Stimulated activated CD8-positive, alpha-beta memory T cell treated with anti-CD3 and anti-CD28 coated beads, Interleukin-15, amount 100 ng/mL, for 4 hours (primary cell): ENCODE data around the gene ACSL6.

Experiments used
- DNase-seq, 2 donors: peaks; one replicate each; pipeline ENCODE4 v3.0.0-alpha.2; 2020; ENCODE audit warnings: low read depth in 2 of 2

ACSL6 gene

GRCh38 chr5:132049093-132049492, 37.6 kb upstream of the ACSL6 start:
- DNase-seq = no peak

GRCh38 chr5:132046880-132047299, 35.4 kb upstream of the ACSL6 start:
- no peak for DNase-seq

- no peak for DNase-seq
These were observed 32.7 kb upstream of the ACSL6 start for GRCh38 chr5:132044207-132044606.

- no peak for DNase-seq
These were observed 25.9 kb upstream of the ACSL6 start for GRCh38 chr5:132037353-132037752.

- DNase-seq = no peak
These were observed 21.7 kb upstream of the ACSL6 start for GRCh38 chr5:132033122-132033521.

- DNase-seq = no peak
These were observed 20.7 kb upstream of the ACSL6 start for GRCh38 chr5:132032196-132032595.

GRCh38 chr5:132030610-132031009, 19.2 kb upstream of the ACSL6 start:
- DNase-seq = no peak

GRCh38 chr5:132029609-132030330, 18.3 kb upstream of the ACSL6 start:
- no peak for DNase-seq

- DNase-seq = no peak
These were observed 15.6 kb upstream of the ACSL6 start for GRCh38 chr5:132027027-132027426.

- DNase-seq = no peak
These were observed 15.1 kb upstream of the ACSL6 start for GRCh38 chr5:132026516-132027008.

- no peak for DNase-seq
These were observed 14.0 kb upstream of the ACSL6 start for GRCh38 chr5:132025403-132025971.

- no peak for DNase-seq
These were observed 13.4 kb upstream of the ACSL6 start for GRCh38 chr5:132024789-132025402.

- DNase-seq = no peak
These were observed 12.6 kb upstream of the ACSL6 start for GRCh38 chr5:132024117-132024435.

- DNase-seq = no peak
These were observed 12.0 kb upstream of the ACSL6 start for GRCh38 chr5:132023258-132024116.

- no peak for DNase-seq
These were observed 11.3 kb upstream of the ACSL6 start for GRCh38 chr5:132022737-132023136.

GRCh38 chr5:132021654-132022053, 10.2 kb upstream of the ACSL6 start:
- DNase-seq = no peak

GRCh38 chr5:132020568-132021339, 9.3 kb upstream of the ACSL6 start:
- no peak for DNase-seq

GRCh38 chr5:132019857-132020555, 8.5 kb upstream of the ACSL6 start:
- DNase-seq = peak in 1 of 2 donors; percentile 66

- DNase-seq = no peak
These were observed 7.9 kb upstream of the ACSL6 start for GRCh38 chr5:132019337-132019736.

GRCh38 chr5:132017738-132018625, 6.5 kb upstream of the ACSL6 start:
- DNase-seq = no peak
